Brain microvascular endothelial cell (primary cell): Measurements from ENCODE around the gene KRT2.

Experiments
- DNase-seq: peaks from one replicate; pipeline ENCODE4 v3.0.0-alpha.2; 2020
- H3K27ac ChIP-seq: fragments of 250-450 bp; sonication (Bioruptor Pico); 2 replicates; pipeline ENCODE4 v1.5.1; 2020; ENCODE audit warnings: mild to moderate bottlenecking, moderate library complexity
- H3K27me3 ChIP-seq: fragments of 250-450 bp; sonication (Bioruptor Pico); replicated peaks from 2 replicates; pipeline ENCODE4 v1.5.1; 2020; ENCODE audit warnings: mild to moderate bottlenecking
- H3K36me3 ChIP-seq: fragments of 250-450 bp; sonication (Bioruptor Pico); replicated peaks from 2 replicates; pipeline ENCODE4 v1.5.1; 2020; ENCODE audit warnings: mild to moderate bottlenecking
- H3K4me3 ChIP-seq: 2 replicates; pipeline ENCODE4 v1.5.1; 2011; ENCODE audit warnings: low read depth, mild to moderate bottlenecking, control low read depth, low read length, moderate library complexity
- CTCF ChIP-seq: IDR thresholded peaks from 2 replicates; pipeline ENCODE4 v1.5.1; 2011; ENCODE audit warnings: low read depth, mild to moderate bottlenecking, moderate library complexity, low read length, control low read depth, inconsistent platforms; ENCODE audit errors: missing control alignments
- in situ Hi-C: cut with HindIII; loops from 2 replicates; pipeline ENCODE4 v1.10.0; 2017; ENCODE audit warnings: low sequenced_read_pairs, low pct_ligation_motif_present

KRT2 gene

GRCh38 chr12:52605542-52605941 lies 46.5 kb downstream of the KRT2 start:
- H3K36me3 ChIP-seq, result no peaks in the 10 kb centered on the region
- DNase-seq, result no peak
- in situ Hi-C loops, result no loop called here
- no peak overlapping the region for H3K4me3 ChIP-seq
- no peak for TF ChIP-seq CTCF
- no peak overlapping the region for H3K27ac ChIP-seq
- H3K27me3 ChIP-seq, result peaks cover 25% of the 10 kb centered on the region

GRCh38 chr12:52604859-52605258 lies 47.2 kb downstream of the KRT2 start:
- no peak for TF ChIP-seq CTCF
- in situ Hi-C loops, result no loop called here
- H3K36me3 ChIP-seq, result no peaks in the 10 kb centered on the region
- no peak overlapping the region for H3K4me3 ChIP-seq
- peaks cover 28% of the 10 kb centered on the region for H3K27me3 ChIP-seq
- no peak for DNase-seq
- H3K27ac ChIP-seq, result no peak overlapping the region

GRCh38 chr12:52603314-52603713 lies 48.7 kb downstream of the KRT2 start:
- in situ Hi-C loops, result no loop called here
- Histone ChIP-seq H3K27me3 (peaks cover 33% of the 10 kb centered on the region), H3K36me3 (no peaks in the 10 kb centered on the region), H3K4me3 (no peak overlapping the region), H3K27ac (no peak overlapping the region)
- no peak for TF ChIP-seq CTCF
- DNase-seq, result no peak

GRCh38 chr12:52602552-52602951 lies 49.5 kb downstream of the KRT2 start:
- TF ChIP-seq CTCF, result no peak
- in situ Hi-C loops, result no loop called here
- peaks cover 38% of the 10 kb centered on the region for H3K27me3 ChIP-seq
- DNase-seq, result no peak
- no peaks in the 10 kb centered on the region for H3K36me3 ChIP-seq
- no peak overlapping the region for H3K27ac ChIP-seq
- no peak overlapping the region for H3K4me3 ChIP-seq

- H3K27me3 ChIP-seq, result peaks cover 38% of the 10 kb centered on the region
- DNase-seq, result no peak
Observed at GRCh38 chr12:52601671-52602070, 50.3 kb downstream of the KRT2 start.

More at GRCh38 chr12:52601671-52602070, 50.3 kb downstream of the KRT2 start:
- in situ Hi-C loops, result no loop called here
- Histone ChIP-seq H3K36me3 (no peaks in the 10 kb centered on the region), H3K4me3 (no peak overlapping the region), H3K27ac (no peak overlapping the region)
- TF ChIP-seq CTCF, result no peak
